ENCODE measurements around the gene AP1B1.
A peak's percentile ranks its signal among the peaks of the same experiment; 100 is the strongest.
"Not testable (repeated sequence)": the region's sequence is repeated elsewhere in the genome, so short reads cannot be mapped to it uniquely, and the experiment has no call there.

Gene AP1B1

DNA sequence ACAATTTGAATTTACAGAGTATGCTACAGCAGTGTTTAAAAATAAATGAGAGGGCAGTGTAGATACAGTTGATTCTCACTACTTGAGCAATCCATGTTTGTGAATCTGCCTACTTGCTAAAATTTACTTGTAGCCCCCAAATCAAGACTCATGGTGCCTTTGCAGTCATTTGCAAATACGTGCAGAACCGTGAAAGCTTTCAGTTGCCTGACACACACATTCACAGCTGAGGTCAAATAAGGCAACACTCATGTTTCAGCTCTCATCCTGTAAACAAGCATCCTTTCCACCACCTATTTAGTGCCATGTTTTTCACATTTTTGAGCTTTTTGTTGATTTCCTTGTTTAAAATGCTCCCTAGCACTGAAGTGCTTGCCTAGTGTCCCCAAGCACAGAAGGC, 40.3 kb downstream of the AP1B1 start:
- DNase-seq = no peak

DNA sequence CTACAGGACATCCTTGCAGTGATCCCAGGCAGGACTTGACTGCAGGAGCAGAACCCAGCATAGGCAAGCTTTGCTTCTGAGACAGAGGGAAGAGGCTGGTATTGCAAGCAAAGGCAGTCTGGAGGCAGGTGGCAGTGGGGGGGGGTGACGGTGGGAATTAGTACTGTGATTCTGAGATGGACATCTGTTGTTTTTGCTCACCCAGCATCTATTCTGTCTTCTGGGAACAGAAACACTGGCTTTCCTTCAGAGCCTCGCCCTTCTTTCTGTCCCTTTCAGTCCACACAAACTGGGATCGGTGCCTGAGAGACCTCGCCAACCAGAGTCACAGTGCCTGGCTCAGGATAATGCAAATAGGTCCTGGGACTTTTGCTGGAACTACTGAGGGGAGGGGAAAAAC, 41.7 kb downstream of the AP1B1 start:
- DNase-seq = no peak

DNA sequence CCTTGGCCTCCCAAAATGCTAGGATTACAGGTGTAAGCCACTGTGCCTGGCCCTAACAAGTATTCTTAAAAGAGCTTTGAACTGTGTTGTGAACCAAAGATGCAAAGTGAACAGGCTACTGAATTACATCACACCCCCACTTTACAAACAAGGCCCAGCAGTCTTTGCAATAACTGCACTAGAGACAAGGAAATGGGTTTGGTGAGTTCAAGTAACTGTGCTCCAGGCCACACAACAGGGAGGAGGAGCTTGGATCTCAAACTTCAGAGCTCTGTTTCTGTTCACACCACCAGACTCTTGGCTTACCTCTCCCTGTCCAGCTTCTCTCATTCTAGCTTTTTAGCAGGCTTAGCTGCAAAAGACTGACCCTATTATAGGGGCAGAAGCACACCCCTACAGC, 42.4 kb downstream of the AP1B1 start:
- DNase-seq = no peak

DNA sequence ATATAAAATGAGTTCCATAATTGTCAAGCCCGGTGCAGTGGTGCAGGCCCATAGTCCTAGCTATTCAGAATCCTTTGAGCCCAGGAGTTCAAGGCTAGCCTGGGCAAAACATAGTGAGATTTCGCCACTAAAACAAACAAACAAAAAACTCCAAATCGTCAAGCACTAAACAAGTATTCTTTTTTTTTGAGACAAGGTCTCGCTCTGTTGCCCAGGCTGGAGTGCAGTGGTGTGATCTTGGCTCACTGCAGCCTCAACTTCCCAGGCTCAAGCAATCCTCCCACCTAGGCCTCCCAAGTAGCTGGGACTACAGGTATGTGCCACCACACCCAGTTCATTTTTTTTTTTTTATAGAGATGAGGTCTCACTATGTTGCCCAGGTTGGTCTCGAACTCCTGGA, 43.5 kb downstream of the AP1B1 start:
- DNase-seq = not testable (repeated sequence)

DNA sequence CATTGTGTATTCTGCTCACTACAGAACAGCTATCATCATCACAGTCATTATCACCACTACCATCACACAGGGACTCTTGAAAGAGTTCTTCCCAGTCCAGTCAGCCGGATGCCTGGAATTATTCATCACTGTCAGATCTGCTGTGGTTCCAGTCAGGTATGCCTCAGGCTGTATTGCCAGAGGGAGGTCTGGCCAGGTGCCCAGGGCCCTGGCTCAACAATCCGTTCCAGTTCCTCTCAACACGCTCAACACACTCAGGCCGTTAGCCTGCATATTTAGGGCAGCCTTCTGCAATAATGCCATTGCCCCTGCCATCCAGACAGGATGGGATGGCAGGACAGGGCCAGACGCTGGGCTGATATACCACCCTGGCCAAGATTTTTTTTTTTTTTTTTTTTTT, 44.2 kb downstream of the AP1B1 start:
- peak; percentile 95 for DNase-seq

DNA sequence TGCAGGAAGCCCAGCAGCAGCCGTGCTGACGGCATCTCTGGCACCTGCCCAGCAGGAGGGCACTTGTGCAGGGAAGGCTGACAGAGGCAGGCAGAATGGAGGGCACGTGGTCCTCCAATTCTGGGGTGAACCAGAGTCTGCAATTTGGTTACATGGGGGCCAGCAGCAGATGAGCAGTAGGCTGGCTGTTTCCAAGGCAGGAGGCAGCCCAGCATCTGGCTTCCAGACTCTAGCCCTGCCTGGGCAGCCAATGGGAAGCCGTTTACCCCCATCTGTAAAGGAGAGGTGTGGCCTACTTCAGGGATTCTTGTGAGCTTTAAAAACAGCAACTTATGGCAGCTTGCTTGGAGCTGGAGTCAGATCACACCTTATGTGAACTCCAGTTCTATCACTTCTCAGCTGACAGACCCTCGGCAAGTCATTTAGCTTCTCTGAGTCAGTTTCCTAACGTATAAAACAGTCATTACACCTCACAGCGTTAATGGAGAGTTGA, 45.0 kb downstream of the AP1B1 start:
- peak; percentile 55 for DNase-seq

DNA sequence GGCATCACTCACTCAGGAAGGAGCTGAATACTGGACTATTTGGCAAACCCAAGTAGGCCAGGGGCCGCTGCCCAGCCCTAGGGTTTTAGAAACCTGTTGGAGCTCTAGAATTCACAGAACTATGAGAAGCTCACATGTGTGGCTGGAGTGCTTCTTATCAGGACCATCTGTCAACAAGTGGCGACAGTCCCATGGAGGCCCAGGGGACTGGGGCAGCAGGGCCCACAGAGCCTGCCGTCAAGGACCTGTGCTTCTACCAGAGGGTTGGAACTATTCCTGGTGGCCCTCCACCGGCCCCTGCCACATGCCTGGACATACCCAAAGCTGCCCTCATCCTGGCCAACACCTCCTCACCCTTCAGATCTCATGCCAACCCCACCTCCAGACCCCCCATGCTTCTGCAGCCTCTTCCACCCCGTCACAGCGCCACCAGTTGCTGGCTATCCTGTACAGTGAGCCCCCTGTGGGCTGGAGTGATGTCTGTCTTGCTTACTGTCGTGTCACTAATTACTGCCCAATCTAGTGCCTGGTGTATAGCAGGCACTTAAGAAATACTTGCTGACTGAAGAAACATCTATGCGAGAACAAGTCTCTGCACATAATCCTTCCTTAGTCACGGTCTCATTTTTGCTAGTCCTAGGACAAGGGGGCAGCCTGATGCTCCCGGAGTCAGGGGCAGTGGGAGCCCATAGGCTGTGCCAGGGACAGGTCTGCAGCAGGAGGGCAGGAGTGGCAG, 45.6 kb downstream of the AP1B1 start:
- DNase-seq = no peak

DNA sequence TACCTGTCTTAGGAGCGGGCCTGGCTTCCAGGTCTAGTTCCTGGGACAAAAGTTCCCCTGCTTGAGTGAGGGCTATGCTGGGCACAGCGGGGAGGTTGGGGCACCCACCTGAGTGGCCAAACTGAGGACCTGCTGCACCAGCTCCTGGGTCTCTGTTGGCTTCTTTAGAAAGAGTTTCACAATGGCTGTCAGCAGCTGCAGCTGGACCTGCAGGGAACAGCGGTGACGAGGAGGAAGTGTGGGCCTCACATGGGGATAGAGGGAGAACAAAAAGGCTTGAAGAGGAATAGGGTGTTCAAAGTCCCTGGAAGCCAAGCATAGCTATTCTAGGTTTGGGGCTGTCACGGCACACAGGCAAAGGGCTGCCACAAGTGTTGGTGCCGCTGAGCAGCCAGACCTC, 46.2 kb downstream of the AP1B1 start:
- DNase-seq = no peak

DNA sequence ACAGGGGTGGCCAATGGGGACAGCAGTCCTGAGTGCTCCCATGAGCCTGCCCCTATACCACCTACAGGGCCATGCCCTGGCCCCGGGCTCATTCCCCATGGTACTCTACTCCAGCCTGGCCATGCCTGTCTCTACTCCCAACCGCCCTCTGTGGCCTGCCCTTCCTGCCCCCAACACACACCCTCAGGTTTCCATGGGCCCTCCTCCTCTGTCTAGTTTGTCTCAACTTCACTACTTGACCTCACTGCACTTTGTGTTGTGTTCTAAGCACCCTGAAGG, 46.6 kb downstream of the AP1B1 start:
- no peak for DNase-seq

DNA sequence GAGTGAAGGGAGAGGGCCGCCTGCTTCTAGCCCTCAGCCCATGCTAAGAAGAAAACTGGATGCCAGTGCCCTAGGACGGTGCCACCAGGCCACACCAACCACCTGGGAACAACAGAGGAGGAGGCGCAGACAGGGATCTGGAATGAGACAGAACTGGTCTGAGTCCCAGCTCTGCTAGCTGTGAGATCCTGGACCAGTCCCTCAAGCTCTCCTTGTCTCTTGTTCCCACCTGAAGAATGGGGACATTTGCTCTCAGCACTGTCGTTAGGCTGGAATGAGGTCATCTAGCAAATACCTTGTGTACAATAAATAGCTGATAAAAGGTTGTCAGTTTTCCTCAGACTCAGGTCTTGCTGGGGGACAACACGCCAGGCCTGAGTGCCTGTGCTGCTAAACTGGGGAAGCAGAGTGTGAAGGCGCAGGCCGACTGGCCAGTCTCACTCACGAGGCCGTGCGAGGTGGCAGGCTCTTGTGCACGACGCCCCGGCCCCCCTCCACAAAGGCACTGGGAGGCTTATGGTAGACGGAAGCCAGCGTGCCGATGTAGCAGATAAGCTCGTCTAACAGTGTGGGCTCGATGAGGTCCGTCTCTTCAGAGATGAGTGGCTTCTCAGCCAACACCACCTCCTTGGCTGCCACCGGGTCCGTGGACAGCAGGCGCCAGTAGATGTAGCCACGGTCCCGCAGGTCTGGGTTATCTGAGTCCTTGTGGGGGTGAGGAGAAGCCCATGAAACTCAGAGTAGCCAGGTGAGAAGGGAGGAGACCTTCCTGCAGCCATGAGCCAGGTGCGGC, 47.1 kb downstream of the AP1B1 start:
- DNase-seq = no peak

DNA sequence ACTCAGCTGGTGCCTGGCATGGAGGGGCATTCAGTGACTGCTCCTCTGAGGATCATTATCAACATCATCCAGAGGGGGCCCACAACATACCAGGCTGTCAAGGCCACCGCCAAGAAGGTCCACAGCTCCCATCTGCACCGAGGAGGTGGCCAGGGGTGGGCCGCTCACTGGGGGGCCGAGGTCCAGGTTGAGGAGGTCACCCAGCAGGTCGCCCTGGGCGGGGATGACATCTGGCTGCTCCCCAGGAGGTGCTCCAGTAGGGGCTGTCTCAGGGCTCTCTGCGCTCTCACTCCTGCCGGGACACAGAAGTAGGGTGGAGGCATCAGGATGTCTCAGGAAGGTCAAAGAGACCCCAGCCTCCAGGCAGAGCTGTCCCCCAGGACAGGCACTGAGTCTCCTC, 47.8 kb downstream of the AP1B1 start:
- DNase-seq = no peak

DNA sequence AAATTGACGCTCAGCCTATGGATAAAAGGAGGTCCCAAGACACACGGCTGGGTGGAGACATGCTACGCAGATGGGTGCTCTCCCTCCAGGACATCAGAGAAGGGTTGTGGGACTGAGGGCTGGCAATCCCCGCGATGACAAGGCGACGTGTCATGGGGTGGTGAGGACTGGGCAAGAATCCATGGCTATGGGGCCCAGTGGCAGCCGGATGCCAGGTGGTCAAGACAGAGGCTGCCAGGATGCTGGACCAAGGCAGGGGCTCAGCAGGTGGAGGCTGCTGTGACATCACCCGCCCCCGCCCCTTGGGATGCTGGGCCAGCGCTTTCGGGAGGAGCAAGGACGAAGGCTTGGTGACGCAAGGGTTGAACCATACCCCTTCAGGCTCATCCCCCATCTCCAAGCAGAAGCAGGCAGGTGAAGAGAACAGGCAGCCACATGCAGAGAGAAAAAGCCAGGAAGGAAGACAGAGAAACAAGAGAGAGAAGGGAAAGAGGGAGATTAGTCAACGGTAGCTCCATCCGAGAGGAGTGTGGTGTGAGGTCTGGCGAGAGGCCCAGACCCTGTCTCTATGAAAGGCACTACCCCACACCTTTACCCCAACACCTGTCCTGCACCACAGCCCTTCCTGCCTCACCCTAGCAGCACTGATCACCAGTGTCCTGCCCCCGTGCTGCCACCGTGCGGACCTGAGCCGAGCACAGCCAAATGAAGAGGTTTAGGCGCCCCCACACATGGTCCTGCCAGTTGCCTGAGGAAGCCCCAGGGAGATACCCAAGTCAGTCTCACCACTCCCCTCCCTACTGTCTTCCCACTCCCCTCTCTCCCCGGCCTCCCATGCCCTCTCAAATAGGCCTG, 48.8 kb downstream of the AP1B1 start:
- no peak for DNase-seq

DNA sequence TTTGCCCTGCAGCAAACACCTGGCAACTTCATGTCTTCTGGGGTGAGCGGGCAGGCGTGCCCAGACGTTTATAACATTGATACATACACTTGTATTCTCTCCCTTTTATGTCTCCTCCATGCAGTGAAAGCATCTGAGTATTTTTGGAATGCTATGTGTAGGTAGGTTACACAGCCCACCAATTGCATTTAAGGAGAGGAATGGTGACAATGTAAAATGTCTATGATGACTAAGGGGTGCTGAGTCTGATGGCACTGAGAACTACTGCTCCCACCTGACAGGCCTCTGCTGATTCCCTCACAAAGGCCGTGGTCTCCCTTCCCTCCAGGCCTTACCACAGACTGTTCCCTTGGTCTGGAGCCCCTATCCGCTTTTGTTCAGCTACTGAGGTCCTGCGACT, 50.0 kb downstream of the AP1B1 start:
- no peak for DNase-seq

DNA sequence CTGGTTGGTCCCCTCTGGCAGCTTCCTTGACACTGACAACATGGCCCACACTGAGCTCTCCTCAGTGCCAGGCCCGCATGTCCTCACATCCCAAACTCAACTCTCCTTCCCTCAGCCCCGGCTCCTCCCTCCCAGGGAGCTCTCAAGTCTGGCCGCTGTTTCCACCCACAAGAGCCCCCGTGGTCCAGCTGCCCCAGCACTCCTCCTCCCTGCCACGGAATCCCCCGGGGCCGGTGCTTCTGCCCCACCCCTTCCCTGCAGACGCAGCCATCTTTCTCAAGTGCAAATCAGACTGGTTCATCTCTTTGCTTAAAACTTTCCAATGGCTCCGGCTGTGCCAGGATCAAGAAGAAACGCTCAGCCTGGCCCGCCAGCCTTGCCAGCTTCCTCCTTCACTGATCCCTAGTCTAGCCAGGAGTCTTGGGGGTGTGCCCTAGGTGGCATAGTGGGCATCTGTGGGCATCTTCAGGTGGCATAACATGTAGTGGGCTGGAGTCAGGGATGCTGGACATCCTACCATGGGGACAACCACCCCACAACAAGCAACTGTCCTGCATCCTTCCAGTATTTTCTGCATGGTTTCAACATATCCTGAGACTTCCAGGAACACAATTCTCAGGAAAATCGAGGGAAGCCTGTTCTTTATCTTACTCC, 50.6 kb downstream of the AP1B1 start:
- DNase-seq = no peak

DNA sequence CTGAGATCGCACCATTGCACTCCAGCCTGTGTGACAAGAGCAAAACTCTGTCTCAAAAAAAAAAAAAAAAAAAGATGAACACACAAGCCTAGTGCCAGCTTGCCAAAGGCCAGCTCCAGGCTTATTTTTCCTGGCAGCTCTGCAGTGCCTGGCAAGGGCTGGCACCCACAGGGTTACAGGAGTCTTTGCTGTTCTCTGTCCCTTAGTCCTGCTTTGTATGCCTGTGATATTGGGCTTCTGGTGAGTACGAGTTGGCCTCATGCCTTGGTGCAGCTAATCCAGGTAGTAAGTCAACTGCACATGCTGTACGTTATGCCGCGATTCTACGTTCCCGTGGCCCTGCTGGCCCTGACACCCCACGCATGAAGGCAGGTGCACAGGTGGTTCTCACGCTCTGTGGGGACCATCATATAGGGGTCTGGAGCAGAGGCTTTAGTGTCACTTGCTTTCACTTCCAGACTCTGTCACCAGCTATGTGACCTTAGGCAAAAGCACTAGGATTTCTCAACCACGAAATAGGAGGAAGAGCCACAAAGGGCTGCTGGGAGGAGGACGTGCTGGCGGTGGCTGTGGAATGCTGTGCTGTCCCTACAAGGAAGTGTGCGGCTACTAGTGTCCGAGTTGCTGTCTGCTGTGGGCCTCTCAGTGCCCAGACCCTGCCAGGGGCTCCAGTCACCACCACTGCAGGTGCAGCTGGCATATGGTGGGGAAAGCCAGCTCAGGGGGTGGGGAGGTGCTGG, 51.4 kb downstream of the AP1B1 start:
- DNase-seq = no peak

DNA sequence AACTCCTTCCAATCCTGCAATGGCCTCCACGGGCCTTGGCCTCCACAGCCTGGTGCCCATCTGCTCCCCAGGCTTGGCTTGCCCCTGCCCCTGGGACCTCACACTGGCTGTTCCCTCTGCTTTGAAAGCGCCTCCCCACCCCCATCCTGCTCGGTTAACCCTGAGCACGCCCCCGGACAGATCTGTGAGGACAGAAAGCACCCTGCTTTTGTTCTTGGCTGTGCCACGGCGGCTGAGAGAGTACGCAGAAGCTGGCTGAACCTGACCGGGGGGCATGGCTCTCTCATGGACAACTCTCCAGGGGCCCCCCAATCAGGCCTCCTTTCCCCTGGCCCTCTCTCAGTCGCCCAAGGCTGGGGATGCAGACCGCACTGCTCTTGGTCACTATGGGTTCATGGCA, 52.7 kb downstream of the AP1B1 start:
- no peak for DNase-seq

DNA sequence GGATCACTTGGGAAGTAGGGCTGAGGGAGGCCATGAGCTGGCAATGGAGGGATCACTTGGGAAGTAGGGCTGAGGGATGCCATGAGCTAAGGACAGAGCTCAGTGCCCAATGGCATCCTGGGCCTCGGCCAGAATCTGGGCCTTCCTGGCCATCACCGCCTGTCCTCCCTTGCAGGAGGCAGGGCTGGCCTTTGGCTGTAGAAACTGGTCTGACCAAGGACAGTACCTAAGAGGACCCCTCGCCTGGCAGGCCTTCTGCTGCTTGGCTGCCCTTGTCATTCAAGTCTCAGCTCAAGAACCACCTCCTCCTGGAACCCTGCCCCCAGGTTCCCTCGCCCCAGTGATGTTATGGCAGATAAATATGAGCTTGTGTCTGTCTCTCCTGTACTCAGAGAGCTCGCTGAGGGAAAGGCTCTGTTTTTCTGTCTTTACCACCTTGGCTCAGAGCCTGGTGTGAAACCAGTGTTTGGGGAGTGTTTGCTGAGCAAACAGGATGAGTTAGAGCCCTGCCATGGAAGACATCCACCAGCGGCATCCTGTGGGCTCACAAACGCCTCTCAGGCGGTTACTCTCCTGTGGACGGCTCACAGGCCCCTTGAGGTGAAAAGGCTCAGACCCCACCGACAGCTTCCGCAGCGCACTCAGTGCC, 53.5 kb downstream of the AP1B1 start:
- no peak for DNase-seq

DNA sequence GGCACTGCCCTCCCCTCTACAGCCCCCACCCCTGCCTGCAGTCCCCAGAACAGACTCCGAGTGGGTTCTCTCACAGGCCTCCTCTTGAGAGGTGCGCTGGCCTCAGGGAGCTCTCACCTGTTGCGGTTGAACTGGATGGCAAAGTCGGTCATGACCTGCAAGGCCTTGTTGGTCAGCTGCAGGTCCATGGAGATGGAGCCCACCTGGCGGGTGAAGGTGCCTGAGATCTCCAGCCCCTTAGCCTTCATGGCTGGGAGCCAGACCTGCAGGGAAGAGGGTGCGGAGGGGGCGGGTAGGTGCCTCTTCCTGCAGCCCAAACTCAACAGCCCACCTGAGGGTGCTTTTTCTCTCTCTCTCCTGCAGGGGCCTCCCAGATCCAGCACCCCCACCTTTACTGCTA, 54.2 kb downstream of the AP1B1 start:
- DNase-seq = no peak

DNA sequence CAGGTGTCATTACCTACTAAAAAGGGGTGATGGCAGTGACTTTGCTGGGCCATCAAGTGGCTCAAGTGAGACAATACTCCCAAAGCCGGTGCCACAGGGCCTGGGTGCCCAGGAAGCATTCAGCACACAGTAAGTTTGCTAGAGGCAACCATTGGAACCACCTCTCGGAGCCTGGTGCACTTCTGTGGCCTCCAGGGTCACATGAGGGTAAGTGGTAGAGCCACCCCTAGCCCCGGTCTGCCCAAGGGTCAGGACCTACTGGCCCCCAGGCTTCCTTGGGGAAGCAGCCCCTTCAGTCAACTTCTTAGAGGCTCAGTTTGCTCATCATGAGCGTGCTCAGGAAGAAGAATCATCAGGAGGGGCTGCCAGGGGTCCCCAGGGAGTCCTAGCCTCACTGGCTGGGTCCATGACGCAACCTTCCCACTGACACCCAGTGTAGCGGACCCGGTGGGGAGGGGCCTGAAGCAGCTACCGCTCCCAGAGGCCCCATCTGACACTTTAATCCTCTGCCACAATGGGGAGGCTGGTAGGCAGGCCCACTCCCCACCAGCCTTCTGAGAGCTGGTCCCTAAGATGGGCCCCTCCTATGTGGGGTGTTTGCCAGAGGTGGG, 55.4 kb downstream of the AP1B1 start:
- no peak for DNase-seq

DNA sequence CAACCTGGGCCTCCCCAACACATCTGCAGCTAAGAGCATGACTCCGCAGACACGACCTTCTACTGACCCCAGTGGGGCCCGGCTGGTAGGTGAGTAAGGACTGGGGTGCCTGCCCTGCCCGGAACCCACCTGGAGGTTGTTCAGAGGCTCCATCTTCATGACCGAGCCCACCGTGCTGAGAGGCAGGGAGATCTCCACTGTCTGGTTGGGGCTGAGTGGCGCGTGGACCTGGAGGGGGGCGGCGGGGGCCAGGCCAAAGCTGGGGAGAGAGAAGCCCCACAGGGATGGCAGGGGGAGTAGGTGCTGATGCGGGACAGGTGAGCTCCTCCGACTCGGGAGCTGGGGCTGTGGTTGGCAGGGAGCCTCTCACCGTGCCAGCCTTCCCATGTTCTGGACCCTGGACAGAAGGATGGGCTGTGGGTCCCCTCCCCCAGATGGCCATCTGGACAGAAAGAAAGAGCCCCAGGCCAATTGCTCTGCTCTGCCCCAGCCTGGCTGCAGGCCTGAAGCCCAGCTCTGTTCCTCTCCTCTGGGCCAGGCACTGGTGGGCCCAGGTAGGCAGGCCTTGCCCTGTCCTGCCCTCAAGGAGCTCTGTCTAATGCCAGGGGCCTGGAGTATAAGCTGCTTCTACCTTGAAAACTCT, 56.6 kb downstream of the AP1B1 start:
- DNase-seq = no peak

DNA sequence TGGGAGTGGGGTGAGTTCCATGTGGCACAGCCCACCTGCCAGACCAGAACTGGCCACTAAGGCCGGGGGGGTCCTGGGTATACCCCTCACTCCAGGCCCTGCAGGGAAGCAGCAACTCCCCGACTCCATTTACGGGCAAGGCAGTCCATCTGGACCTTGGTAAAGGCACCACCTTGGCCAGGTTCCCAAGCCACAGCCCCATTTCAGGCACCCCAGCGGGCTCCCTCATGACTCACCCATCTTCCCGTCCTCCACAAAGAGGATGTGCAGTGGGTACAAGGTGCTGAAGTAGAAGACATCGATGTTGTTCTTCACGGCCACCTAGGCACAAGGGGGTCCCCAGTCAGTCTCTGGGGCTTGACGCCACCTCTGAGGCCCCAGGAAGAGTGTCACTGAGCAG, 57.2 kb downstream of the AP1B1 start:
- DNase-seq = peak; percentile 22
